HCT116 (cell line): ENCODE measurements around the gene DDOST.

ENCODE experiments used
- CTCF ChIP-seq, 3 experiments: fragments of 200-600 bp in 1 of 3; sonication (generic) in 1 of 3; IDR thresholded peaks in 2 of 3; conservative IDR thresholded peaks in 1 of 3; 2 replicates each; pipeline ENCODE4 v1.5.1; 2012 to 2017; ENCODE audit warnings: low read depth in 2 of 3, low read length in 2 of 3, antibody characterized with exemption in 1 of 3, borderline replicate concordance in 1 of 3, control low read depth in 1 of 3, mild to moderate bottlenecking in 1 of 3, mixed read lengths in 1 of 3, mixed run types in 1 of 3, moderate library complexity in 1 of 3; ENCODE audit not compliant: insufficient read depth in 1 of 3
- EZH2phosphoT487 ChIP-seq: fragments of 200-600 bp; IDR thresholded peaks from 2 replicates; pipeline ENCODE4 v1.6.1; 2018; ENCODE audit warnings: antibody characterized with exemption, borderline replicate concordance
- SIN3A ChIP-seq: IDR thresholded peaks from 2 replicates; pipeline ENCODE4 v1.6.1; 2012; ENCODE audit warnings: low read depth

- no peak for TF ChIP-seq SIN3A
- no peak for TF ChIP-seq CTCF (IDR thresholded peaks at IDR 0.05 in 2 of 3, conservative IDR thresholded peaks at IDR 0.05 in 1 of 3; ENCODE audit: borderline replicate concordance in 1 of 3, insufficient read depth in 1 of 3, low read depth in 2 of 3, low read length in 2 of 3)
- no peak for TF ChIP-seq EZH2phosphoT487
Measured at GRCh38 chr1:20678599-20678998, 17.4 kb upstream of the DDOST start.
